Stimulated activated CD4-positive, alpha-beta T cell treated with anti-CD3 and anti-CD28 coated beads, Interleukin-15, amount 100 ng/mL, for 48 hours (primary cell): ENCODE measurements around the gene IDH3G.
A peak's percentile ranks its signal among the peaks of the same experiment; 100 is the strongest.
"Not testable (repeated sequence)": the region's sequence is repeated elsewhere in the genome, so short reads cannot be mapped to it uniquely, and the experiment has no call there.

Experiments
- DNase-seq, 2 donors: peaks; one replicate each; pipeline ENCODE4 v3.0.0-alpha.2; 2020; ENCODE audit warnings: low read depth in 2 of 2

IDH3G gene

GRCh38 chrX:153794018-153794896 is at the start of gene IDH3G, which contains the start of gene SSR4:
Gene IDH3G, minus strand, starts transcription at chrX:153794375. Its CDS starts 49 bp downstream, at chrX:153794326.
Gene SSR4, plus strand, starts transcription at chrX:153794668. Its CDS starts 20 bp downstream, at chrX:153794688.
- peak; percentile 82 to 86 for DNase-seq

- DNase-seq: no peak
Measured at GRCh38 chrX:153836921-153837320, 42.7 kb upstream of the IDH3G start.

DNA sequence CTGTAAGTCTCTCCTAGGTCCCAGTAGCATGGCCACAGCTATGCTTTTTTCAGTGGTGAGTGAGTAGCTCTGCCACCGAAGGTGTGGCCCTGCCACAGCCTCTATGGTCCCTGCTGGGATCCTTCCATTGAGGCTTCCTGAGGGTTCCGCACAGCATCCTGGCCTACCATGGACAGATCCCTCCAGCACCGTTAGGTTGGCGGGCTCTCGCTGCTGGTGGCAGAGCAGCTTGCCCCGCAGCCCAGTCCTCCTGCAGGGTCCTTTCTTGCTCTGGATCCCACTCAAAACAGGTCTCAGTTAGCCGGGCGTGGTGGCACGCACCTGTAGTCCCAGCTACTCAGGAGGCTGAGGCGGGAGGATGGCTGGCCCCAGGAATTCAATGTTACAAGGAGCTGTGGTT is 38.6 kb upstream of the IDH3G start:
- no peak for DNase-seq

DNA sequence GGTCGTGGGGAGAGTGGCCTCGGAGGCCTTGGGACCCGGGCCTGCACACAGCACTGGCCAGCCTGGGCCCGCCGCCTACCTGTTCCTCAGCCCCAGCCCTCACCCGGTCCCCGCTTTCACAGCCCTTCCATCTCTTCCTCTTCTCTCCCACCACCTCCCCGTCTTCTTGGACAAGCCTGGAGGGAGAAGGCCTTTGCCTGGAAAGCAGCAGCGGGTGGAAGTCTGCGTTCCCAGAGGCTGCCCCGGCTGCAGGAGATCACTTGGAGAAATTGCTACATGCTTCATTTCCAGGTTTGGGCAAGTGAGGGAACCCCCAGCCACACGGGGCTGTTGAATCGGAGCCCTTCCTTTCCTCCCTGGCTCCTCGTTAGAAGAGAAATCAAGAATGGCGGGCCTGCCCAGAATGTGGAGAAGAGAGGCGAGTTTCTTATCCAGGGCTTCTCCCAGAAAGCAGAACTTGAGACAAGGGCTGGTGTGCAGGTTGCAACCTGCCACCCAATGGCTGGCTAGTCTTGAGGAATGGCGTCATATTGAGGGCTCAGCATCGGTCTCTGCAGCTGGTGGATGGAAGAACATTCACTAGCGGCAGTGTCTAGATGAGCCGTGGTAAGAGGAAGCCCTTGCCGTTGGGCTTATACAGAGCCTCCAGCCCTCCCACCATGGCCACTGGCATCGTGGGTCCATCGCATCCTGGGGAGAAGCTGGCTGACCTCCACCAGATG is 37.4 kb upstream of the IDH3G start:
- DNase-seq: no peak

DNA sequence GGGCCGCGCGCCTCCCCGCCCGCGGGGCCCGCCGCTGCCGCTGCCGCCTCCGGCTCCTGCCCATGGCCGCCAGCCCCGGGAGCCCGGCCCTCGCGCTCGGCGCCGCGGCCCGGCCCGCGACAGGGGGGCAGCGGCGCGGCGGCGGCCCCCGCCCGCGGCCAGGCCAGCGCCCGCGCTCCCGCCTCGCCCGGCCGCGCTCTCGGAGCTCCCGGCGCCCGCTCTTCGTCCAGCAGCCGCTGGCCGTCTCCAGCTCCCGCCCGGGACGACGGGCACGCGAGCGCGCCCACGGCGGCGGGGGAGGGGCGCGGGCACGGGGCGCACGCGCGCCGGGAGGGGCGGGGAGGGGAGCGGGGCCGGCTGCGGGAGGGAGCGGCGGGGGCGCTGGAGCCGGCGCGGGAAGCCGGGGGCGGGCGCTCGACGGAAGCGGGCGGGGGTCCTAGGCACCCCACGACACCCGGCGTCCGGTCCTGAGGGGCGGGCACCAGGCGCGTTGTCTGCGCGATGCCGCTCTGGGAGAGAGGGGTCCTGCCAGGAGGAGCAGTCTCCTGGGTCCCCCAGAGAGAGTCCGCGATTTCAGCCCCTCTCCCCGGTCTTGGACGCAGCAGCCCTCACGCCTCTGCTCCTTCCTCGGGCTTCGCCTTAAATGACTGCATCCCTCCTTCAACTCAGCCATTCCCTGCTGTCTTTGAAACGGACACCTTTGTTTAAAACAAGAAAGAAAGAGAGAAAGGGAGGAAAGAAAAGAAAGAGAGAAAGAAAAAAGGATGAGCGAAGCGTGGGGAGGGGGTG is 36.7 kb upstream of the IDH3G start:
- no peak for DNase-seq

DNA sequence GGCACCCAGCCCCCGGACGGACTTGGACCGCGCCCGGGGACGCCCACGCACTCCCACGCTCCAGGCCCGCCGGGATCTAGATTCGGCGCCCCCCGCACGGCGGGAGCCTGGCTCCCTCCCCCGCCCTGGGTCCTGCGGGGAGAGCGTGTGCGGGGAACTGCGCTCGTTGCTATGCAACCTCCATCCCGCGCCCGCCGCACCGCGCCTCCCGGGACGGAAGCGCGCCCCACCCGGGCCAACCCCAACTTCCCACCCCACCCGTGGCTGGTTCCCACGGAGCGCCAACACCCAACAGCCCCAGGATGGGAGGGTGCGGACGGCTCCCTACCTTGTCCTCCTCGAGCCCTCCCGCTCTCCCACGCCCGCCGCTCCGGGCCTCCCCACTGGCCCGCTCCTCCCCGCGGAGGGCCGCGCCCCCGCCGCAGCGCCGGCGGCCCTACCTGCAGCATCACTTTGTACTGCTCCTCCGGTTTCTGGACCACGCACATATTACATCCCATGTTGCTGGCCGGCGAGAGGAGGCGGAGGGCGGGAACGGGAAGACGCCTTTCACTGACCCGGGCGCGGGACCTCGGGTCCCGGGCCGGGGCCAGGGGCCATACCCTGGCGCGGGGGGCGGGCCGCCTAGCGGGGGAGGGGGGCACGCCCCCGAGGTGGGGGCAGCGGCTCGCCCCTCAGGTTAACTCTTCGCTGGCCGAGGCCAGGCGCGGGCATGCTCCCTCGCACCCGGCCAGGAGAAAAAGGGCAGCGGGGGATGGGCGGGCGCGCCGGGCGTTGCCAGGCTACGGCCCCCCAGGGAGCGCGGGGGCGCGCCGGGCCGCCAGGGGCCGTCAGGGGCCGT is 35.8 kb upstream of the IDH3G start, which contains the start of gene PDZD4:
Gene PDZD4, minus strand, starts transcription at position 746 of the 841 bp plus-strand sequence. Its CDS starts 246 bp downstream, at position 500.
- no peak for DNase-seq

DNA sequence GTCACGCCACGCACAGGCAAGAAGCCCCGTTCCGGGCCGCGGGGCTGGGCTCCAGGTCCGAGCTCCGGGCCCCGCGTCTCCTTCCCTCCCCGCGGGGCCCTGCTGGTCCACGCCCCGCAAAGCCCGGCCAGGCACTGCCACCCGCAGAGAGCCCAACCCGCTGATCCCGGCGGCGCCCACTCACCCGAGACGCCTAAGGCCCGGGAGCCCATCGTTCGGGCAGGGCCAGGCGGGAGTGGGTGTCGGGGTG is 35.3 kb upstream of the IDH3G start:
- no peak for DNase-seq

GRCh38 chrX:153828723-153829548 is 34.8 kb upstream of the IDH3G start:
- DNase-seq: no peak

GRCh38 chrX:153828308-153828707 is 34.1 kb upstream of the IDH3G start:
- no peak for DNase-seq

GRCh38 chrX:153827903-153828302 is 33.7 kb upstream of the IDH3G start:
- no peak for DNase-seq

DNA sequence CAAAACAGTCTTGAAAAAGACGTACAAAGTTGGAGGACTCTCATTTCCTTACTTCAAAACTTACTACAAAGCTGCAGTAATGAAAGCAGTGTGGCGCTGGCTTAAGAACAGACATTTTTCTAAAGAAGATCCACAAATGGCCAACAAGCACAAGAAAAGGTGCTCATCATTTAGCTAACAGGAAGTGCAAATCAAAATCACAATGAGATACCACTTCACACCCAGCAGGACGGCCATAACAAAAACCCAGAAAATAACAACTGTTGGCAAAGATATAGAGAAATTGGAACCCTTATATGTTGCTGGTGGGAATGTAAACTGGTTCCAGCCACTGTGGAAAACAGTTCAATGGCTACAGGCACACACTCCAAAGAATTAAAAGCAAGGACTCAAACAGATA is 32.8 kb upstream of the IDH3G start:
- no peak for DNase-seq

GRCh38 chrX:153825042-153825441 is 30.9 kb upstream of the IDH3G start:
- DNase-seq: no peak

- DNase-seq: no peak
Measured at GRCh38 chrX:153824348-153824747, 30.2 kb upstream of the IDH3G start.

DNA sequence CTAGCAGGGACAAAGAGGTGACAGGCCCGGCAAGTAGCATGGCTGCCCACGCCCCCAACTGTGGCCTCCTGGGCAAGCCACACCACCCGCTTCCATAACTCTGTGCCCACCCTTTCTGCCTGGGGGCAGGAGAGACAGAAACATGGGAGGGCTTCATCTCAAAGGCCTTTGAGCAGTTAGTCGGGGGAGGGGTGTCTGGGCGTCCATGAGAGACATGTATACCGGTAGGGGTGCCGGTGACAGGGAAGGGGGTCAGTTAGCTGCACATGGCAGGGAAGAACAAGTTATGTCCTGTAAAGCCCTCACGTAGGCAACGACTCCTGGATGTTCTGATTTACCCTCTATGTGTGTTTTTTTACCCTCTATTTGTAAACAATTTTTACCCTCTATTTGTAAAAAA is 26.9 kb upstream of the IDH3G start:
- DNase-seq: no peak

DNA sequence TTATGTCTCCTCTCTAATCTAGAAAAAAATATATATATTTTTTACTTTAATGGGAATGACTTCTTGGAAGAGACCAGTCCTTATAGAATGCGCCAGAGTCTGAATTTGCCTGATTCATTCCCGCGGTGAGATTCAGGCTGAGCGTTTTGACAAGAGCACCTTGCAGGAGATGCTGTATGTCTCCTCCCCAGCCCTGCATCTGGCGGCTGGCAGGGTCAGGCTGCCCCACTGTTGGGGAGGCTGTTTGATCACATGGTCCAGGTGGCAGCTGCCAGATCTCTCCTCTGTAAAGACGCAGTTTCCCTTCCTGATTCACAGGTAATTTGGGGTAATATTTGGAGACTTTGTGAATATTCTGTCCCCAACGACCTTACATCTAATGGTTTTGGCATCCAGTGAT is 26.4 kb upstream of the IDH3G start:
- no peak for DNase-seq

DNA sequence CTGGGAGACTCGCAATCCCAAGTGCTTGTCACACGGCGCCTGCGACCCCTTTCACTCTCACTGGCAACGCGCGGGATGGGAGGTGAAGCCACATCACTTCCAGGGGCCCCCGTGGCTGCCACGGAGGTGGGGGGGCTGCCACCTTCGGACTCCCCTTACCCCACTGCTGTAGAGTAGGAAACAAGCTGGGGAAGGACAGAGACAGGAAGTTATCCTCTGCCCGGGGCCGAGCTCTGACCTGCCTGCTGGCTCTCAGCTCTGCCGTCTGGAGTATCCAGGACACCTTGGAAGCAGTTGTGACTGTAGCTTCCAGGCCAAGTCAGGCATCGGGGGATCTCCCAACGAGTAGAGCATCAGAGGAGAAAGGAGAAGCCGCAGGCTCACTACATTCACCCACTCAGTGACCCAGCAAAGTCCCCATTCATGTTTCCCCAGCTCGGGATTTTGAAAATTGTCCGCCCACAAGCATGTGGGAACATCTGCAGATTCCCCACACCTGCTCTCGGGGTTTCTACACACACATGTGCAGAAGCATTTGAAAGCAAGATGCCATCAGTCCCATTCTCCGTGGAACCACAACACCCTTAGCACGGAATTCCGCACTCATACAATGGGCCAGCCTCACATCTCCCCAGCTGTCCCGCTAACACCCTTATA is 25.3 kb upstream of the IDH3G start:
- no peak for DNase-seq

DNA sequence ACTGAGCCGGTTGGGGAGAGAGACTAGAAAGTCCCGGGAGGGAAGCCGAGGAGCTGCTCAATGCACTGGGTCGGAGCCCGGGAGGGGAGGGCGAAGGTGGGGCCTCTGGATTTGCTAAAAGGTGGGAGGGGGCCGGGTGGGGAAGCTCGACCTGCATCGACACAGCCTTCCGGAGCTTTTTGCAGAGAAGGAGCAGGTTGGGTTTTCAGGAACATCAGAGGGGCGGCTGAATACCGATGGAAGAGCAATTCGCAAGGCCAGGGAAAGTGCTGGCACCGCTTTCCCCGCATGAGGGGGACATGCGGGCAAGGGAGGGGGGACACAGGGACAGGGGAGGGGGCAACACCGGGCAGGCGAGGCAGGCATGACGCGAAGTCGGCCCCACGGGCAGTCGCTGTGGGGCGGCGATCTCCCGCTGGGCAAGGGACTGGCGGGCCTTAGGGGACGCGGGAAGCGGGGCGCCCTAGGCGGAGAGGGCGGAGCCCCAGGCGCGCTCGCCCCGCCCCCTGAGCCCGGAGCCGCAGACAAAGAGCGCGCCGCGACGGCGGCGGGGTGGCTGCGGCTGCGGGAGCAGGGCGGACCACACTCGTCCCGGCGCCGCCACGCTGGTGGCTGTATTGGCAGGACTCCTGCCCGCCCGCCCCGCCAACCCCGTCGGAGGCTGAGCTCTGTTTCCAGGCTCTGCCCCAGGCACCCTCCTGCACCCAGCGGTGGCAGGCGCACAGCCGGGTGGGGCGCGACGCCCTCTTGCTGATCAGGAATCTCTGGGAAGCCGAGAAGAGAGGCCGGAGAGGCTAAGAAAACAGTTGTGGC is 24.6 kb upstream of the IDH3G start:
- peak in 1 of 2 donors; percentile 39 for DNase-seq

DNA sequence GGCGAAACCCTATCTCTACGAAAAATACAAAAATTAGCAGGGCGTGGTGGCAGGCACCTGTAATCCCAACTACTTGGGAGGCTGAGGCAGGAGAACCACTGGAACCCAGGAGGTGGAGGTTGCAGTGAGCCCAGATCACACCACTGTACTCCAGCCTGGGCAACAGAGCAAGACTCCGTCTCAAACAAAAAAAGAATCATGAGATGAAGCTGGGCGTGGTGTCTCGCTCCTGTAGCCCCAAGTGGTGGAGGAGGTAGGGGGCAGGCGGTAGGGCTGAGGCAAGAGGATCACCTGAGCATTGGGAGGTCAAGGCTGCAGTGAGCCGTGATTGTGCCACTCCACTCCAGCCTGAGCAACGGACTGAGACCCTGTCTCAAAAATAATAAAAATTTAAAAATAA is 23.9 kb upstream of the IDH3G start:
- not testable (repeated sequence) for DNase-seq
